SK-N-SH (cell line): Measurements from ENCODE around the gene UGCG.
"Not testable (repeated sequence)": the region's sequence is repeated elsewhere in the genome, so short reads cannot be mapped to it uniquely, and the experiment has no call there.

Source experiments
- CTCF ChIP-seq: fragments of 200-600 bp; sonication (generic); IDR thresholded peaks from 2 replicates; pipeline ENCODE4 v1.6.1; 2017; ENCODE audit warnings: antibody characterized with exemption, mild to moderate bottlenecking, moderate library complexity
- EP300 ChIP-seq, 2 experiments: IDR thresholded peaks; 2 replicates each; pipeline versions ENCODE4 v1.4.0 to v1.6.1; 2012; ENCODE audit warnings: borderline replicate concordance in 1 of 2, low read depth in 1 of 2, low read length in 1 of 2
- SIN3A ChIP-seq: IDR thresholded peaks from 2 replicates; pipeline ENCODE4 v1.6.1; 2012; ENCODE audit warnings: low read depth, mild to moderate bottlenecking, low read length, moderate library complexity, borderline replicate concordance
- SMC3 ChIP-seq: IDR thresholded peaks from 2 replicates; pipeline ENCODE4 v1.6.1; 2012; ENCODE audit warnings: low read depth, low read length, improper control_type of control experiment
- YY1 ChIP-seq: IDR thresholded peaks from 2 replicates; pipeline ENCODE4 v1.4.0; 2012; ENCODE audit warnings: low read depth, mild to moderate bottlenecking
- TF ChIP-seq, protein P1 (sequence below): IDR thresholded peaks from 2 replicates; pipeline ENCODE4 v1.4.0; 2012; ENCODE audit warnings: low read depth, borderline replicate concordance

DNA sequence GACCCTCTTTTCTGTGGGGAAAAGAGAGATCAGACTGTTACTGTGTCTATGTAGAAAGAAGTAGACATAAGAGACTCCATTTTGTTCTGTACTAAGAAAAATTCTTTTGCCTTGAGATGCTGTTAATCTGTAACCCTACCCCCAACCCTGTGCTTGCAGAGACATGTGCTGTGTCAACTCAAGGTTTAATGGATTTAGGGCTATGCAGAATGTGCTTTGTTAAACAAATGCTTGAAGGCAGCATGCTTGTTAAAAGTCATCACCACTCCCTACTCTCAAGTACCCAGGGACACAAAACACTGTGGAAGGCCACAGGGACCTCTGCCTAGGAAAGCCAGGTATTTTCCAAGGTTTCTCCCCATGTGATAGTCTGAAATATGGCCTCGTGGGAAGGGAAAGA, 21.3 kb upstream of the UGCG start:
- TF ChIP-seq CTCF; YY1; SIN3A; EP300 (IDR thresholded peaks at IDR 0.05; ENCODE audit: borderline replicate concordance in 1 of 2, low read depth in 1 of 2, low read length in 1 of 2); SMC3: not testable (repeated sequence)
- TF ChIP-seq, protein P1, sequence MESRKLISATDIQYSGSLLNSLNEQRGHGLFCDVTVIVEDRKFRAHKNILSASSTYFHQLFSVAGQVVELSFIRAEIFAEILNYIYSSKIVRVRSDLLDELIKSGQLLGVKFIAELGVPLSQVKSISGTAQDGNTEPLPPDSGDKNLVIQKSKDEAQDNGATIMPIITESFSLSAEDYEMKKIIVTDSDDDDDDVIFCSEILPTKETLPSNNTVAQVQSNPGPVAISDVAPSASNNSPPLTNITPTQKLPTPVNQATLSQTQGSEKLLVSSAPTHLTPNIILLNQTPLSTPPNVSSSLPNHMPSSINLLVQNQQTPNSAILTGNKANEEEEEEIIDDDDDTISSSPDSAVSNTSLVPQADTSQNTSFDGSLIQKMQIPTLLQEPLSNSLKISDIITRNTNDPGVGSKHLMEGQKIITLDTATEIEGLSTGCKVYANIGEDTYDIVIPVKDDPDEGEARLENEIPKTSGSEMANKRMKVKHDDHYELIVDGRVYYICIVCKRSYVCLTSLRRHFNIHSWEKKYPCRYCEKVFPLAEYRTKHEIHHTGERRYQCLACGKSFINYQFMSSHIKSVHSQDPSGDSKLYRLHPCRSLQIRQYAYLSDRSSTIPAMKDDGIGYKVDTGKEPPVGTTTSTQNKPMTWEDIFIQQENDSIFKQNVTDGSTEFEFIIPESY = not testable (repeated sequence)
